Ramos (cell line): Measurements from ENCODE around the gene PACRG.
"Not testable (repeated sequence)": the region's sequence is repeated elsewhere in the genome, so short reads cannot be mapped to it uniquely, and the experiment has no call there.

ENCODE experiments used
- in situ Hi-C: fragments of 300-500 bp; cut with MboI; formaldehyde crosslinking; loops from one replicate; pipeline ENCODE4 v1.14.3; 2022; ENCODE audit warnings: low sequenced_read_pairs; ENCODE audit not compliant: unreplicated experiment

Gene PACRG

DNA sequence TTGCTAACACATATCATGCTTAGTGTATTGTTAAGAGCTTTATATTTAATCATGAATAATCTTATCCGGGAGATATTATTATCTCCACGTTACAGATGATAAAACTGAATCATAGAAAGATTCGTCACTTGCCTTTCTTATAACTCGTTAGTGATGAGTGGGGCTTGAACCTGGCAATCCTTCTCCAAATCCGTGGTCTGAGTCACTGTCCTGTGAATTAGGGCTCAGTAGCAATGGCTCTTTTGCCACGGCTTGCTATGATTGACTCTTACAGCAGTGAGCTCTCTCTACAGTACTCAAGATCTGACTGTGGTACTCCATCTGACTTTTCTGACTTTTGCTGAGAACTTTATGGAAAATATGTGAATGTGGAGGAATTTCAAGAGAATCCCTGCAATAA is 246.9 kb downstream of the PACRG start:
- in situ Hi-C loops, result no loop called here

DNA sequence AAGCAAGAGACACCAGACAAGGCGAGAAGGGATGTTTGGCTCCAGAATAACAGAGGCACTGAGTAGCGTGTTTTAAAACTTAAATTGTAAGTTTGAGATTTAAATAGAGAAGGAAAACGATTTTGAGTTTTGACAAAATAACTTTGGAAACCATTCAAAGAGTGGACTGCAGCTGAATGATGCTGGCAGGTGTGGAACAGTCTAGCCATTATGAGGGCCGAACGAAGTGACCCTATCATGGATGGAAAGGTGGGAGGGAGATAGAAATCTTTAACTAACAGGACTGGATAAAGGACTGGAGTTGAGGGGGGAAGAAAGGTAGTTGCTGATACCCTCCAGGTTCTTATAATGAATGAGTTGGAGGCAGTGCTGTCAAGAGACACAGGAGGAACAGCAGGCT is 248.4 kb downstream of the PACRG start:
- in situ Hi-C loops, result no loop called here

DNA sequence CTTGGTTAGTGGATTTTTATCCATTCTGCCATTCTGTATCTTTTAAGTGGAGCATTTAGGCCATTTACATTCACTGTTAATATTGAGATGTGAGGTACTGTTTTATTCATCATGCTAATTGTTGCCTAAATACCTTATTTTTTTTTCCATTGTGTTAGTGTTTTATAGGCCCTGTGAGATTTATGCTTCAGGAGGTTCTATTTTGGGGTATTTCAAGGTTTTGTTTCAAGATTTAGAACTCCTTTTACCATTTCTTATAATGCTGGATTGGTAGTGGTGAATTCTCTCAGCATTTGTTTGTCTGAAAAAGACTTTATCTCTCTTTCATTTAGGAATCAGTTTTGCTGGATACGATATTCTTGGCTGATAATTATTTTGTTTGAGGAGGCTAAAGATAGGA is 255.5 kb downstream of the PACRG start:
- in situ Hi-C loops, result not testable (repeated sequence)

DNA sequence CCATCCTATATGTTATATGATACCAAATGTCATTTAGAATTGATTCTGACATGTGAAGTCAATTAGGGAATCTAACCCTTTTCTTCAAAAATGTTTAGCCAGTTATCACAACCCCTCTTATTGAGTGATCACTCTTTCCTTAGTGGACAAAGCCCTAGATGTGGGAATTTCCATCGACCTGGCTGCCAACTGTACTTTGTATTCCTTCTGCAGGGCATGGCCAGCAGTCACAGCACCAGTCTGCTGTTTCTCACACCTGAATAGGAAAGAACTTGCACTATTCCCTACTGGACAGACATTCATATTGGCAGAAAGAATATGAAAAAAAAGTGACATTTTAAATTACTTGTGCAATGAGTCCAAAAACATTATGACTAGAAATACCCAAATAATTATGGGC is 271.0 kb downstream of the PACRG start:
- in situ Hi-C loops, result no loop called here

DNA sequence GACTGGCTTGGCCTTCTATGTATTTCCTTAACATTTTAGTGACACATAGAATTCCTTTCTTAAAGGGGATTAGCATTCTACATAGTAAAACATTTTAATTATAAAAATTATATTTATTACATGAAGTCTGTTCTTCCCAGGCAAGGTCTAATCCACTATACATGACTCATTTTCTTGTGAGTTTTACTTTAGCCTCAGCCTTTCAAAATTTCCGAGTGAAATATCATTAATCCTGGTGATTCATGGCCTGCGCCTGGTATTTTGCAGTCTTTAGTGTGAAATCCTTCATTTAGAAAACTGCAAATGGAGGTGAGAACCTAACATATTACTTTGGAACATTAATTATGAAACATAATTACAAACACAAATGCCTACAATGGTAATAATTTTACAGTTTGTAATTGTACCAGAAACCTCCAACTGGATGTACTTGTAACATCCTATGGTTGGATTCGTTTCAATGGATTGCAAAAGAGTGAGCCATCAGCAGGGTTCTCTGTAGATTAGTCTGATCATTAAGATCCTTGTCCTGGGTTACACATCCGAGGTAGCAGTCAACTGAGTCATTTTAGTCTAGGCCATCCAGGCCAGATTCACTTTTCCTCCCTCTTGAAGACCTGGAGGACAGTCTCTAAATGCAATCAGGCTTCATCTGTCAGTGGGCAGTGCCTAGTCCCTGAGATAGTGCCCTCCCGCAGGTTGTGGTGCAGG is 272.0 kb downstream of the PACRG start:
- in situ Hi-C loops, result no loop called here

DNA sequence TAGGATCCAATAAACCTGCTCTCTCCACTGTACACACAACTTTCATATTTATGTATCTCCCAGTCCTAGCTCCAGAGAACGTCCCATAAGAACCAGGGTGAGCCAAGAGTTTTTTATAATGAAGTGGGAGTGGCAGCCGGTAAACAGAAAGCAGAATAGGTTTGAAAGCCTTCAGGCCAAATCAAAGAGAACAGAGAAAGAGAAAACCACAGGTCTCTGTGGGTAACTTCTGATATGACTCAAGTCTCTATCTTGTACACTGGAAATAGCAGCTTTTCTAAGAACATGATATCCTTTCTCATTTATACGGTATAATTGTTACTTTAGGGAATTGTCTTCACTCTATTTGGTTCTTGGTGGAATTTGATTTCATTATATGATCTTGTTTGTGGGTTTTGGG is 273.6 kb downstream of the PACRG start:
- in situ Hi-C loops, result no loop called here

DNA sequence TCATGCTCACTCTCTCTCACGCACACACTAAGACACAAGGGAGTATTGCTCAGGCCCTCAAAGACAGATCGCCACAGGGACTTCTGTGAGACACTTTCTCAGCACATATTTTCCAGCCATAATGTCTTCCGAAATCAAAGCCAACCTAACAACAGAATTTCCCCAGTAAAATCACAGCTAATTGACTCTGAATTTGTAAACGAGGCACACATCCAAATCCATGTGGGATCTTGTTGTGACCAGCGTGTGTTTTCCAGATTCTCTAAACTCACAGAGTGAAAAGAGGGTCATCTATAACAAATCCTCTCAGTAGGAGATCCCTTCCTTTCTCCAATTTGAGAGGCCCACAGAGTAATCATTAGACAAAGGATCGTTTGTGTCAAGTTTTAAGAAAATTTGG is 280.4 kb downstream of the PACRG start:
- in situ Hi-C loops, result no loop called here

DNA sequence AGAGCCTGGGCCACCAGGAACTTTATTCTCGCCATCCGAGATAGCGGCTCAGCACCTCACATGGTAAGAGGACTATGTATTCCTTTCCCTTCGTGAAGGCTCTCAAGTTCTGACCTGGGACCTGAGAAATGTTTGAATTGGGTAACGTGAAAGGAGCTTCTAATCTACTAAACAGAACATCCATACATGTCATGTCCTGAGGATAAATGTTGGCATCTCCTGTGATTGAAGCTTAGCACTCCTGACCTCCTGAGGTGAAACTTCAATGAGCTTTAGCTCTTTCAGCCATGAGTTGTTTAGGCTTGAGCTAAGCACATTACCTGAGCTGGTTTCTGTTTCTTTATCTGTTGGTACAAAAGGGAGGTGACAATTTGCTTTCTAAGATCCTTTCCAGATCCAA is 280.9 kb downstream of the PACRG start:
- in situ Hi-C loops, result no loop called here

DNA sequence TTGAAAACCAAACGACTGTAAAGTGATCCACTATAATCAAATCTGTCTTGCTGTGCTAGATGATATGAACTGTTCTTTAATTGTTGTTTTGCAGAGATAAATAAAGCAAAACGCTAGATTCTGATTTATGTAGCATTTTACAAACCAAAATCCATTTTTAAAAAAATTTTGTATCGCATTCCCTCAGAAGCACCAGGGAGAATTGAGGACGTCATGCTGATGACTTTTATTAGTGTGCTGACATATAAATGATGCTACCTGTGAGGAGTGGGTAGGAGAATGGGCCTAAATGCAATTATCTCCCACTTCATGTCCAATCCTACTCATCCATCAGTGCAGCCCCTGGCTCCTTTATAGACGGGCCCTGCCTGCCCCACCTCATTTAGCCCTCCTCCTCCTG is 282.4 kb downstream of the PACRG start:
- in situ Hi-C loops, result no loop called here

DNA sequence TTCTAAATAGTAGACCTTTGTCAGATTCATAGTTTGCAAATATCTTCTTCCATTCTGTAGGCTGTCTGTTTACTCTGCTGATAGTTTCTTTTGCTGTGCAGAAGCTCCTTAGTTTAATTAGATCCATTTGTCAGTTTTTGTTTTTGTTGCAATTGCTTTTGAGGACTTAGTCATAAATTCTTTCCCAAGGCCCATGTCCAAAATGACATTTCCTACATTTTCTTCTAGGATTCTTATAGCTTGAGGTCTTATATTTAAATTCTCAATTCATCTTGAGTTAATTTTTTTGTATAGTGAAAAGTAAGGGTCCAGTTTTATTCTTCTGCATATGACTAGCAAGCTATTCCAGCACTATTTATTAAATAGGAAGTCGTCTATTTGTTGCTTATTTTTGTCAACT is 287.0 kb downstream of the PACRG start:
- in situ Hi-C loops, result no loop called here

DNA sequence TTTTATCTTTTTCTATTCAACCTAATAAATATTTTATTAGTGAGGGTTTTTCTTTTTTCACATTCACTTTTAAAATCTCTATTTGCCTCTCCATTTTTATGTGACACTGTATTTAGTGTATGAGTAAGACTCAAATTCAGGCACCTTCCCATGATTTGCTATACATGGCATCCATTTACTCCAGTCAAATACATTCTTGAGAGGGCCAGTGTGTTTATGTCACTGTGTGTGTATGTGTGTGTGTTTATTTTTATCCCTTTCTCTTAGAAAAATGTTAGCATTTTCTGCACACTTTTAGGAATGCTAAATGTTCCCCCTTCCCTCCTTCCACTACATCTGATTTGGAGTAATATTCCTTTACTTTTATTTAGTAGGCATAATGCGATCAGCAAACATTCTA is 290.0 kb downstream of the PACRG start:
- in situ Hi-C loops, result no loop called here

DNA sequence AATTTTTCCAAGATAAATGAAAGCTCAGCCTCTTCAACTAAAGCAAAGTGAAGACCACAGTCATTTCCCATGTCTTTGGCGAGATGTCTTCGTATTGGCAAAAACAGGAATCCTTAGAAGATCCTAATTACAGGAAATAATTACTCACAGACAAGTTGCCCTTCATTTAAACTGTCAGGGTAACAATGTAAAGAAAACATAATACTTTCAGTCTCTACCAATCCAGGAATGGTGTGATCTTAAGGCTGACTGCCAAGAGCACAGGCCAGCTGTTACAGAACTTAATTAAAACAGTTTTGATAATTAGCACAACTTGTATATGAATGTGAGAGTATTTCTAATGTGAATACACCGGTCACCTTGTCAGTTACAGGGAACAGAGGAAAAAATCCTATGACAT is 292.2 kb downstream of the PACRG start:
- in situ Hi-C loops, result no loop called here

DNA sequence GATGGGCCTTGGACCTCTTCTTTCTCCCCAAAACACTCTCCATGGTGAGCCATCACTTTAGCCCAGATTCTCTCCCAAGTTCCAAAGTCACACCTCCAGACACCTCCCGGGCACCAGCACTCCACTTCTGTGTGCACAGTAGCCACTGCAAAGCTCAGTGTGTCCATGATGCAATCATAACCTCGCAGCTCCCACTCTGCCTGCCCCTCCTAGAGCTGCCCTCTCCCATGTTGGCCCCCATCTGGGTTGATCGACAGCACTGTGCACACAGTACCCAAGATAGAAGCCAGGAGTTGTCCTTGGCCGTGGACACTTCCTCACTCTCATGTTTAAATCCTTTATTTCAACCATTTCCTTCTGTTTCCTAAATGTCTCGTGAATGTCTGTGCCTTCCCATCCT is 293.3 kb downstream of the PACRG start:
- in situ Hi-C loops, result no loop called here

DNA sequence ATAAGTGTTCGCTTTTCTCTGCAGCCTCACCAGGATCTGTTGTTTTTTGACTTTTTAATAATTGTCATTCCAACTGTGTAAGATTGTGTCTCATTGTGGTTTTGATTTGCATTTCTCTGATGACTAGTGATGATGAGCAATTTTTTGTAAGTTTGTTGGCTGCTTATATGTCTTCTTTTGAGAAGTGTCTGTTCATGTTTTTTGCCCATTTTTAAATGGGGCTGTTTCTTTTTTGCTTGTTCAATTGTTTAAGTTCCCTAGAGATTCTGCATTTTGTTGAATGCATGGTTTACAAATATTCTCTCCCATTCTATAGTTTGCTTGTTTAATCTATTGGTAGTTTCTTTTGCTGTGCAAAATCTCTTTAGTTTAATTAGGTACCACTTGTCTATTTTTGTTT is 295.9 kb downstream of the PACRG start:
- in situ Hi-C loops, result no loop called here

DNA sequence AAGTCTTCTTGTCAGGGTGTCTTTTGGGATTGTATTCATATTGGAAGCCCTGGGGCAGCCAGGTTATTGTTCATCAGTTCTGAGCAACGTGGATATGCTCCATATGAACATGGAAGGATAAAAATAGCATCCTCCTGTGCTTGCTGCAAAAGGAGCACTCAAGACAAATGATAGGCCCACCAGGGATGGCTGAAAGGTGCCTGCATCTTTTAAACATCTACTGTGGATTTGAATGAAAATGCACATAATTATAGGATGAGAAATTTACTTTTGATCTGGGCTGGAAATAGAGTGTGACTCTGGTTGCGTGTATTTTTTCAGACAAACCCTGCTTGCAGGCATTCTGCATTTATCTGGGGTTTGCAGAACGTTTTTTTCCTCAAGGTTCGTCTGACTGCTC is 299.1 kb downstream of the PACRG start:
- in situ Hi-C loops, result no loop called here

DNA sequence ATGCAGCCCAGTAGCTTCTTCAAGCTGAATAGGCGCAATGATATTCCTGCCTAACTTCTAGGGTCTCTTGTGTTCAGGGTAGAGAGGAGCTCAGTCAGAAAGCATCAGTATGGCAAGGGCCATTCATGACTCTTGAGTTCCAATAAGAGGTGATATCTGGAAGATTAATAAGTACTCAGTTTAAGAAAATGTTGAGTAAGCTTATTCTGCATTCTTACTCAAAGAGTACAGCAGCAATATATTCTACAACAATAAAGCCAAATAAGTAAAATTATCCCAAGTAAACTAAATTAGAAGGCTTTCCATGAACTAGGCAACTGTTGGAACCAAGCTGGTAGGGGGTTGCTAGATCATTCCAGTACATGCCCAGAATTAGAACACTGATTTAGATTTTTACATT is 303.2 kb downstream of the PACRG start:
- in situ Hi-C loops, result no loop called here

DNA sequence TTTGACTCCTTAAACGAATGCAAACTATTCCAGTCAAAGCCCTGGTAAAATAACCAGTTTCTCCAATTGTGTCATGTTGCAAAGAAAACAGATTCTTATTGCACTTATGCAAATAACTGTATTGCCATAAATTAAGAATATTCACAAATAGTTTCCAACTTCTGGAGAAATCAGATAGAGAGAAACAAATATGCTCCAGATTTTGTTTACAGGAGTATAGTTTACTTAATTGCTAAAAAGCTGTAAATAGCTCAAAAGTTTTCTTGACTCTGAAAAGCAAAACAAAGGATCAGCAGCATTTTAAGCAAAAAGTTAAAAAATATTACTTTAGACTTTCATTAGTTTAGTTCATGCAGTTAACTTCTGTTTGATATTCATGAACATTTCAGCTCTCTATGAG is 304.2 kb downstream of the PACRG start:
- in situ Hi-C loops, result no loop called here

DNA sequence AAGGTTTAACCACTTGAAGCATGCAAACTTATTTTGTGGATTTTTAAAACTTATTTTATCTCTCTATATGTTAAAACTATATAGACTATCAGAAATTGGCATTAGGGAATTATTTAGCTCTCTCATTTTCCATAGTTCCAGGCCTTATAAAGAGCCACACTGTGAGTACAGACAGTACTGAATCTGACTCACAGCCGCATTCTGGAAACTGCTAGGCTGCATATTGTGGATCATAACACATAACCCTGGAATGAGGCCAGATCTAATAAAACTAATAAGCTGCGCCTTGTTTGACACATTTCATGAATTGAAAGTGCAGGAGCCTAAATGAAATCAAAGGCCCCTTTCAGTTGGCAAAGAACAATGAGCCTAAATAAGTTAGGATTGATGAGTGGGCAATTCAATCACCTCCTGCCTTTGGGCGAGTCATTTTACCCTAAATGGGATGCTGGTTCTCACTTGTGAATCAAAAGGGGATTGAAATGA is 308.4 kb downstream of the PACRG start:
- in situ Hi-C loops, result no loop called here

DNA sequence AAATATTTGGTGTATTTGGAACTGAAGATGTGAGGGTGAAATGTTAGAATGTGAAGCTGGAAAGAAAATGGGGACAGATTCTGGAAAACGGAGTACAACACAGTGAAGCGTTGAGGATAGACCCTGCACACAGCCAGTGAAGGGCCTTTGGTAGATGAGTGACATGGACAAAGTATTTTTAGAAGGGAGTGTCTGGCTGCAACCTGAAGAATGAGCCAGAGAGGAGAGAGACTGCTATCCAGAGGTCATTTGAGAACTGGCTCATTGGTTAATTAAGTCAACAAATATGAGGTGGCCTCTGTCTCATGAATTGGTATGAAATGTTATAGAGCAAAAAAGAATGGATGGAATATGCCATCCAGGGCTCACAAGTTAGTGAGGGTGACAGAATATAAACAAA is 310.5 kb downstream of the PACRG start:
- in situ Hi-C loops, result no loop called here

DNA sequence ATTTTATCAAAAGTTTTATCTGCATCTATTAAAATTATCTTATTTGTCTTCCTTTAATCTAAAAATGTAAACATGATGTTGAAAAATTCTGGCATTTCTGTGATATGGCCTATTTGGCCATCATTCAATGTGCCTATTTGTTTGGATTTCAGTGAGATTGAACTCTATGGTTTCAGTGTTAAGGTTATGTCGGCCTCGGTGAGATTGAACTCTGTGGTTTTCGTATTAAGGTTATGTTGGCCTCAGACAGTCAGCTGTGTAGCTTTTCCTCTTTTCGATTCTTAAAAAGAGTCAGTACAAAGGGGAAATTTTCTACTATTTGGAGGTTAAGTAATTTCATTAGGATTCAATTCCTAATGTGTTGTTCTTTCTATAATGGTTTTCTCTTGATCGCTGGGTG is 320.6 kb downstream of the PACRG start:
- in situ Hi-C loops, result no loop called here

DNA sequence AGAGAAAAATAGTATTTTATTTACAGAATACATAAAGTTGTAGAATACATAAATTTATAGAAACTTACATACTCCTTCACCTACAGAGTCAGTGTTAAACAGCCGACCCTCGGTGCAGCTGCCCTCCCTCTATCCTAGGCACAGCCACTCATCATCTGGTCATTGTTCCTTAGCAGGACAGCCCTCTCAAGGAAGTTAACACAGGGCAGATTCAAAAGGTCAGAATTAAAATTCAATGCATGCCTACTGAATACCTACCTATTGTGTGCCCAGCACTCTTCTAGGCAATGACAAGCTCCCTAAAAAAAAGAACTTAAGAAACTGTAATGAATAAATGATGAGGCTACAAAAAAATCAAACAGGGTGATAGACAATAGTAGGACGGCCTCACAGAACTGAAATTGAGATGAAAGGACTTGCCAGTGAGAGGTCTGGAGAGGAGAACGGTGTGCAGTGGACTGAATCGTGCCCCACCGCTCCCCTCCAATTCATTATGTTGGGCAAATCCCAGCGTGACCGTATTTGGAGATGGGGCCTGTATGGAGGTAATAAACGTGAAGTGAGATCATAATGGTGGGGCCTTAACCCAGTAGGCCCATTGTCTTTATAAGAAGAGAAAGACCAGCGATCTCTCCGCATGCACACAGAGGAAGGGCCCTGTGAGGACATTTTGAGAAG is 326.0 kb downstream of the PACRG start:
- in situ Hi-C loops, result no loop called here

DNA sequence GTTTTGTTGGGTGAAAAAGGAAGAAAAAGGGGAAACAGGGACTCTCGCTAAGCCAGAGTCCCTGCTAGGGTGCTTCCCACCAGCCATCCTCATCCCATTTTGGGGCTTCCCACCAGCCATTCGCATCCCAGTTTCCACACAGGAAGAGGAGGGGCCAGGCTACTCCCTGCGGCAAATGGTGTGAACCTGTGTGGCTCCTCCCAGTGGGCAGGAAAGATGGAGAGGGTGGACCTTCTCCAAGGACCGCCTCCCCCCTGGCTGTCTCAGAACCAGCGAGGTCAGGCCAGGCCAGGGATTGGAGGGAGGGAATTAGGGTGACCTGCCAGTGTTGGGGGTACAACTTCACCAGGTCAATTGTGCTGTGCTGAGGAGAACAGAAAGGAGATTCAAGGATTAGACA is 326.9 kb downstream of the PACRG start:
- in situ Hi-C loops, result no loop called here
